Measurements from ENCODE around the gene DNAJC18. TPM values are rescaled to one million over a fixed set of nuclear protein-coding genes. Genes with fewer than 3 reads are reported as not detected.

Gene DNAJC18
- total and polyA plus RNA-seq, 12 donors = 4.9 to 16.2 (median 8.8) TPM

GRCh38 chr5:139391570-139392323 is 47.6 kb downstream of the DNAJC18 start:
- intact Hi-C loops (cut with DNase I) = loop anchor here in 1 of 2 donors (5.0 kb wide), 1 partner anchor 44 kb away; no protein-coding TSS in a partner anchor
- no peak for DNase-seq
- Histone ChIP-seq H3K27ac (peak overlapping the region in 1 of 5 donors; percentile 57), H3K27me3 (no peaks in the 10 kb centered on the region), H3K4me3 (peak overlapping the region in 1 of 4 donors; percentile 69), H3K9me3 (replicated peaks in 1 of 3) (no peaks in the 10 kb centered on the region), H3K4me1 (replicated peaks in 1 of 2) (peaks cover 30 to 40% of the 10 kb centered on the region in 2 donors), H3K36me3 (replicated peaks in 1 of 2) (no peaks in the 10 kb centered on the region)
- no peak for TF ChIP-seq CTCF (IDR thresholded peaks at IDR 0.05)
- TF ChIP-seq POLR2A (IDR thresholded peaks at IDR 0.05) = no peak
- 62 to 81% (median 70%) methylated on average over 26 to 33 of the region's 33 CpGs for WGBS, 4 donors

GRCh38 chr5:139390639-139391569 is 48.4 kb downstream of the DNAJC18 start:
- WGBS, 4 donors = 81 to 88% (median 84%) methylated on average over 6 to 10 of the region's 10 CpGs
- Histone ChIP-seq H3K27me3 (no peaks in the 10 kb centered on the region), H3K27ac (peak overlapping the region in 2 of 5 donors; percentile 56 to 57), H3K4me1 (replicated peaks in 1 of 2) (peaks cover 30 to 36% of the 10 kb centered on the region in 2 donors), H3K36me3 (replicated peaks in 1 of 2) (no peaks in the 10 kb centered on the region), H3K9me3 (replicated peaks in 1 of 3) (no peaks in the 10 kb centered on the region), H3K4me3 (no peak overlapping the region)
- intact Hi-C loops (cut with DNase I) = loop anchor here in 1 of 2 donors (5.0 kb wide), 1 partner anchor 44 kb away; no protein-coding TSS in a partner anchor
- no peak for TF ChIP-seq POLR2A (IDR thresholded peaks at IDR 0.05)
- no peak for TF ChIP-seq CTCF (IDR thresholded peaks at IDR 0.05)
- no peak for DNase-seq

GRCh38 chr5:139389701-139390638 is 49.4 kb downstream of the DNAJC18 start, which contains the start of gene MZB1:
TSS of gene MZB1 (minus strand) at chr5:139389913. CDS start at chr5:139389856, 57 bp downstream.
- TF ChIP-seq CTCF (IDR thresholded peaks at IDR 0.05) = no peak
- no peak for TF ChIP-seq POLR2A (IDR thresholded peaks at IDR 0.05)
- 63 to 80% (median 69%) methylated on average over 7 to 11 of the region's 11 CpGs for WGBS, 4 donors
- no peak within 1 kb of the TSS for H3K4me3 ChIP-seq
- intact Hi-C loops (cut with DNase I) = loop anchor here in 1 of 2 donors (5.0 kb wide), 1 partner anchor 43 kb away; no protein-coding TSS in a partner anchor
- peak in 3 of 7 donors; percentile 9 to 42 (median 37) for DNase-seq
- H3K27ac ChIP-seq = peak within 1 kb of the TSS in 2 of 5 donors; percentile 3 to 56
- no peaks in the 10 kb centered on the region for H3K27me3 ChIP-seq
- H3K36me3 ChIP-seq (replicated peaks in 1 of 2) = no peaks in the 10 kb centered on the region
- no peaks in the 10 kb centered on the region for H3K9me3 ChIP-seq (replicated peaks in 1 of 3)
- H3K4me1 ChIP-seq (replicated peaks in 1 of 2) = peaks cover 23 to 27% of the 10 kb centered on the region in 2 donors
